GM12873 (cell line): ENCODE results near the gene OVCA2.

Experiments used
- CTCF ChIP-seq: IDR thresholded peaks from 2 replicates; pipeline ENCODE4 v1.5.1; 2012; ENCODE audit warnings: low read depth, mild to moderate bottlenecking, moderate library complexity, low read length, control low read depth; ENCODE audit not compliant: insufficient read depth; ENCODE audit errors: missing control alignments

OVCA2 gene

DNA sequence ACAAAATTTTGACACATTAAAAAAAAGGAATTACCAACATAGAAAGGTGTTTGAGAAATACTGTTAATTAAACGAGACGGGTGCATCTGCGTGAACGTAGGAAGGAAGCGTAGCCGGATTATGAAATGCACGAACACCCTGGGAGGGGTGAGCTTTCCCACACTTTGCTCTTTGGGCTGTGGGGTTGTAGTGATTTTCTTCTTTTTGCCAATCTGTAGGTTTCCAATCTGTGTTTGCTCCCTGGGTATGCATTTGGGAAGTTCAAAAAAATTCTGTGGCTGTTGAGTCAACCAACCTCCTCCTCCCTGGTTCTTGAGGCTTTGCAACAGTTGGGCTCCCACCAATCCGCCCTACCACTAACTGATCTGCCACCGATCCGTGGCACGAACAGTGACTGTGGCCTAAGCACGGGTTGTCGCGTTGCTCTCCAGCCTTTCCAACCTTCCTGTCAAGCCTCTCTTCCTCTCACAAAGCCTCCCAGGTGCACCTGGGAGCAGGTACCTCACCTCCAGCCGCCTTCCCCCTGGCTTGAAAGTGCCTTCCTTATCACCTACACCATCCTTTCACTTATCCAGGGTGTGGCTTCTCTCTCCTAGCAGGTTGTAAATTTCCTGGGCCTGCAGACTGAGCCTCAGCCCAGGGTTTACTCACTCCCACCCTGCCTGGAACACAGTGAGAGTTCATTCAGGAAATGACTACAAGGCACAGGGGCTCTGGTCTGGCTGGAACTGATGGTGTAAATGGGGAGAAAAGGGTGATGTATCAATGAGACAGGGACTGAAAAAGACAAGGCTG, 33.3 kb upstream of the OVCA2 start:
- TF ChIP-seq CTCF = no peak

GRCh38 chr17:2009737-2010136, 32.1 kb upstream of the OVCA2 start:
- TF ChIP-seq CTCF = no peak

DNA sequence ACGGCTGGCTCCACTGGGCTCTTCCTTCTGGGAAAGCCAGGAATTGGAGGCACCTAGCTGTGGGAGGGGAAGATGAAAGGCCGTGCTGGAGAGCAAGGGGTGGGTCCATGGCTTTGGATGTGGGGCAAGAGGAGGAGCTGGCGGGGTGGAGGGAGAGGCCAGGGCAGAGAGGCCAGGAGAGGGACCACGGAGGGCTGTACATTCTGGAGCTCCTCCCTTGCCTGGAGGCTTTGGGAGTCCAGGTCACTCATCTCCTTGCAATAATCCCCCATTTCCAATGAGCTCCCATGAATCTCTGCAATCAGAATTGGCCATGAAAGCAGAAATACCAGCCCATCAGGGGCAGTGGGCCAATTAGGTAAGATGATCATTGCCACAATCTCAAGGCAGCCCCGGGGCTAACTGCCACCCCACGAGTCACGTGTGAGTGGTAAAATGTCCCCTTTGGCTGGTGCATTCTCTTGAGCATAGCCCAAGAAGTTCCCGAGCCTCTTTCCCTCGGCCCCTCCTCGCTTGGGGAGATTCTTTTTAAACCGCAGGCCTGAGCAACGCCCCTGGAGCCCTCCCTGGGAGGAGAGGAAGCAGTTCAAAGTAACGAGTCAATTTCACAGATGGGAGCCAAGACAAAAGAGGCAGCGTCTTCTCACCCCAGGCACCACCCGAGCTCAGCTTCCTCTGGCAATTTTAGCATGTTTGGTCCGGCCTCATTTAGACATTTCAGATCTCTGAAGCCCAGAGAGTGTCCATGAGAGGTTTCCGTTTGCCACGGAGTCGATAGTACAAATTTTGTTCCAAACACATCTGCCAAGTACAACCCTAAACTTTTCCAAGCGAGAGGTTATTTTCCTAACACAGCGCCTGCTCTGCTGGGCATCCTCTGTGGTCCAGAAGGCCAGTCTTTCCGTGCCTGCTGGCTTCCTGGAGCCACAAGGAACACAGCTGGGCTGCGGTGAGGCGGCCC, 30.1 kb upstream of the OVCA2 start:
- TF ChIP-seq CTCF = no peak

DNA sequence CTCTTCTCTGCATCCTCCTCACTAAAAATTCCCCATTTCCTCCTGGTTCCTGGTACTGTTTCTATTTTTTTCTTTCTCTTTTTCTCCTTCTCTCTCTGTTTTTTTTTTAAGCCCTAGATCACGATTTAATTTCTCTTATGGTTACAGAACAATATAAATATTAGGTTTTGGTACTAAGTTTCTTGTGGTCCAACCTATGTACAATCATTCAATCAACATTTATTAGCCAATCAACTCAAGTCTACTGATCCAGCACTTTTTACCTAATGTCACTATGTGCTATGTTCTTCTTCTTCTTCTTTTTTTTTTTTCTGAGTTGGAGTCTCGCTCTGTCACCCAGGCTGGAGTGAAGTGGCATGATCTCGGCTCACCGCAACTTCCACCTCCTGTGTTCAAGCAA, 29.3 kb upstream of the OVCA2 start:
- no peak for TF ChIP-seq CTCF

- no peak for TF ChIP-seq CTCF
Observed at GRCh38 chr17:2013994-2014317, 27.9 kb upstream of the OVCA2 start.

DNA sequence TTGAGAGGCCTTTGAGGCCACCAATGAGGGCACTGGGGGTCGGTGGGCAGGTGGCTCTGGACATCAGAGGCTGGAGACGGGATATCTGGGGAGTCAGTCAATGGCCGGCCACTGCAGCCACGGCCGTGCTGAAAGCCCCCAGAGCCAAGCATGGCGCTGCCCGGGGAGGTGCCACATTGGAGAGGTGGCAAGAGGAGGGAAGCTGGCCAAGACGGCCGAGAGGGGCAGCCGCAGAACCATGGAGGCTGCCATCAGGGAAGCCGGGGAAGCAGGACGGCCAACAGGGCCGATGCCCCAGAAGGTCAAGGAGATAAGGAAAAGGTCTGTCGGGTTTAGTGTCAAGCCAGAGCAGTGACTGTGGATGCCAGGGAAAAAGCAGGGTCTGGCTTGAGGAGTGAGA, 26.5 kb upstream of the OVCA2 start:
- no peak for TF ChIP-seq CTCF

GRCh38 chr17:2016494-2016893, 25.3 kb upstream of the OVCA2 start:
- TF ChIP-seq CTCF = no peak
